GM18519 (cell line): ENCODE data around the gene ING5.

Experiments used
- ATAC-seq: cut with Tn5 transposase; IDR thresholded peaks from one replicate; pipeline ENCODE4 v1.9.1; 2021; ENCODE audit warnings: mild to moderate bottlenecking, moderate library complexity; ENCODE audit not compliant: unreplicated experiment, low FRiP score

Gene ING5

GRCh38 chr2:241774419-241775222 is 72.8 kb downstream of the ING5 start:
- ATAC-seq: no peak

- no peak for ATAC-seq
Observed at GRCh38 chr2:241775223-241776177, 73.7 kb downstream of the ING5 start.

GRCh38 chr2:241776336-241777169 is 74.7 kb downstream of the ING5 start, which contains the start of gene GAL3ST2:
Gene GAL3ST2 (plus strand): TSS chr2:241776822. CDS start chr2:241776956, 134 bp downstream.
- ATAC-seq: no peak

GRCh38 chr2:241777170-241777685 is 75.4 kb downstream of the ING5 start:
- no peak for ATAC-seq

GRCh38 chr2:241777686-241778627 is 76.1 kb downstream of the ING5 start:
- ATAC-seq: no peak
